Progenitor cell of endocrine pancreas (in vitro differentiated cells): ENCODE results near the gene SERTM2. TPM values are rescaled to one million over a fixed set of nuclear protein-coding genes. Genes with fewer than 3 reads are reported as not detected.

Source experiments
- DNase-seq: peaks from one replicate; pipeline ENCODE4 v3.0.0; 2021; ENCODE audit warnings: low spot score; ENCODE audit not compliant: unreplicated experiment
- H3K27ac Mint-ChIP-seq: 2 replicates; pipeline ENCODE4 v1.8.0; 2021; ENCODE audit warnings: mild to moderate bottlenecking, moderate library complexity, mixed read lengths
- H3K27me3 Mint-ChIP-seq: 2 replicates; pipeline ENCODE4 v1.8.0; 2021; ENCODE audit warnings: mixed read lengths
- H3K36me3 Mint-ChIP-seq: 2 replicates; pipeline ENCODE4 v1.8.0; 2022; ENCODE audit warnings: mixed read lengths; ENCODE audit not compliant: insufficient read depth
- H3K4me1 Mint-ChIP-seq: 2 replicates; pipeline ENCODE4 v1.8.0; 2021; ENCODE audit warnings: low read depth, mixed read lengths
- H3K4me3 Mint-ChIP-seq: 2 replicates; pipeline ENCODE4 v1.8.0; 2021; ENCODE audit warnings: low read depth, mild to moderate bottlenecking, moderate library complexity, mixed read lengths
- H3K9me3 Mint-ChIP-seq: 2 replicates; pipeline ENCODE4 v1.8.0; 2021; ENCODE audit warnings: low read depth, mixed read lengths
- total RNA-seq: library from RNA; stranded (reverse); gene quantifications from 2 replicates; pipeline ENCODE4 v1.2.1, GENCODE V29; 2021
- TF ChIP-seq, protein P1 (sequence below): fragments of 200-600 bp; sonication (generic); IDR thresholded peaks from one replicate; pipeline ENCODE4 v1.5.0; 2021; ENCODE audit warnings: antibody characterized with exemption, mild to moderate bottlenecking; ENCODE audit not compliant: unreplicated experiment

Gene SERTM2
- total RNA-seq, 1 donor from 2014 or later = 0.72 TPM

DNA sequence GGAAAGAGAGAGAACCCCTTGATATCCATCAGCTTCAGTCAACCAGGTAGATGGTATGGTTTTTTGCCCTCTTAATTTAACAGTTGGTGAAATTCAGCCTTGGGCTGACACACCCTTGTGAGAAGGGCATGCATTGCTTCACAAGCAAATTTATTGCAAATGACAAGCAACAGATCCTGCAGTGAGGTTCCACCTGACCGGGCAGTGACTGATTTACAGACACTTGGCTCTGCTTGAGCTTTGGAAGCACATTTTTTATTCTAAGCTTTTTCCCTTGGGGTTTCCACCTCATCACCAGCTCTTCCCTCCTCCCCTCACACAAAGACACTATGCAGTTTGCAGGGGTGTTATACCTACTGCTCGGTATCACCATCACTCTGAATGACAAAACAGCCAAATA lies 28.3 kb upstream of the SERTM2 start:
- no peaks in the 10 kb centered on the region for H3K36me3 Mint-ChIP-seq
- H3K27me3 Mint-ChIP-seq = no peaks in the 10 kb centered on the region
- H3K4me1 Mint-ChIP-seq = no peaks in the 10 kb centered on the region
- no peak overlapping the region for H3K27ac Mint-ChIP-seq
- DNase-seq = no peak
- peaks cover 31% of the 10 kb centered on the region for H3K9me3 Mint-ChIP-seq
- H3K4me3 Mint-ChIP-seq = no peak overlapping the region
- TF ChIP-seq, protein P1, sequence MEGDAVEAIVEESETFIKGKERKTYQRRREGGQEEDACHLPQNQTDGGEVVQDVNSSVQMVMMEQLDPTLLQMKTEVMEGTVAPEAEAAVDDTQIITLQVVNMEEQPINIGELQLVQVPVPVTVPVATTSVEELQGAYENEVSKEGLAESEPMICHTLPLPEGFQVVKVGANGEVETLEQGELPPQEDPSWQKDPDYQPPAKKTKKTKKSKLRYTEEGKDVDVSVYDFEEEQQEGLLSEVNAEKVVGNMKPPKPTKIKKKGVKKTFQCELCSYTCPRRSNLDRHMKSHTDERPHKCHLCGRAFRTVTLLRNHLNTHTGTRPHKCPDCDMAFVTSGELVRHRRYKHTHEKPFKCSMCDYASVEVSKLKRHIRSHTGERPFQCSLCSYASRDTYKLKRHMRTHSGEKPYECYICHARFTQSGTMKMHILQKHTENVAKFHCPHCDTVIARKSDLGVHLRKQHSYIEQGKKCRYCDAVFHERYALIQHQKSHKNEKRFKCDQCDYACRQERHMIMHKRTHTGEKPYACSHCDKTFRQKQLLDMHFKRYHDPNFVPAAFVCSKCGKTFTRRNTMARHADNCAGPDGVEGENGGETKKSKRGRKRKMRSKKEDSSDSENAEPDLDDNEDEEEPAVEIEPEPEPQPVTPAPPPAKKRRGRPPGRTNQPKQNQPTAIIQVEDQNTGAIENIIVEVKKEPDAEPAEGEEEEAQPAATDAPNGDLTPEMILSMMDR = no peak

DNA sequence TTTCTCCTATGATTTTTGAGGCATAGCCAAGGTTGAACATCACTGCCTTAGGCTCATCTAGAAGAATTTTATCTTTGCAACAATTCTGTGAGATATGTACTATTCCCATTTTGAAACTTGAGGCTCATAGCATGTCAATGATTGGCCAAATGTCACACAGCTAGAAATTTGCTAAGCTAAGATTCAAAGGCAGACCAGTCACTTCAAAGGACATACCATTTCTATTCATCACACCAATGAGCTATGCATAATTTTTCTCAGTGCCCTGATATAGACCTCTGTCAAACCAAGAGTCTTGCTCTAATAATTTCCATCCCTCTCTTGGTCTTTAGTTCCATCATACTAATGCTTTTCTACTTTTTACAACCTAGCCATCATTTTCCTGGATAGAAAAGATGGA lies 27.6 kb upstream of the SERTM2 start:
- no peak overlapping the region for H3K4me3 Mint-ChIP-seq
- no peak overlapping the region for H3K27ac Mint-ChIP-seq
- H3K27me3 Mint-ChIP-seq = no peaks in the 10 kb centered on the region
- DNase-seq = no peak
- peaks cover 31% of the 10 kb centered on the region for H3K9me3 Mint-ChIP-seq
- no peaks in the 10 kb centered on the region for H3K36me3 Mint-ChIP-seq
- H3K4me1 Mint-ChIP-seq = no peaks in the 10 kb centered on the region
- TF ChIP-seq, protein P1 = no peak

DNA sequence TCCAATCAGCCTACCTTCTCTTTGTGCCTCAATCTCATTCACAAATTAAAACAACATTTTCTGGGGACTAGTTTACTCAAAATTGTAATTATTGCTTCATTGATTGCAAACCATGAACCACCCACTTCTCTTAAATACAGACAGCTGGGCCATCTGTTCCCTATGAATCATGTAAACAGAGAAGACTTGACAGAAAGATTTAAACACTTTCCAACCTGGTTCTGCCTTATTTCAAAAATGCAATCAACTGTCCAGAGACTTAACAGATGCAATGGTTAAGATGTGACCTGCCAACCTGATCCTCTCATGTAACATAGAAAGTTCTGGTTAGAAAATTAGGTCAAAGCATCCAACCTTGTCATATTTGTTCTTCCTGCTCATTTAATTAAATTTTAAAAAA lies 20.8 kb upstream of the SERTM2 start:
- peaks cover 10% of the 10 kb centered on the region for H3K4me1 Mint-ChIP-seq

DNA sequence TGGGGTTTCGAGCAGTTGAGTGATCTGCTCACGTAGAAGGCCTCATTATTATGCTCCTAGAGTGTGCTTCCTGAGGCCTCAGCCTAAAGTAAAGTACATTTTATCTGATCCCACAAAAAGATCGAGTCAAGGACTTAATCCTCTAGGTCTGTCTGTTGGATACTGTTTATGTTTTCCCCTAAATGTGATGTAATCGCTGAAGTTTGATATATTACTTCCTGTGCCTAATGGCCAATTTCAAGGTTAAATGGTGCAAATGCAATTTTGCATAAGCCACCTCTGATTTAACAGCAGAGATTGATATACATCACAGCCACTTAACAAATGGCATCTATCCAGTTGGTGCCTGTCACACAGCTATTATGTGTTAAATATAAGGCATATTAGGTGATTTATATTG lies 19.4 kb upstream of the SERTM2 start:
- no peak for DNase-seq
- H3K4me1 Mint-ChIP-seq = peaks cover 10% of the 10 kb centered on the region
- TF ChIP-seq, protein P1 = no peak
- no peaks in the 10 kb centered on the region for H3K27me3 Mint-ChIP-seq
- H3K36me3 Mint-ChIP-seq = no peaks in the 10 kb centered on the region
- H3K27ac Mint-ChIP-seq = no peak overlapping the region
- H3K9me3 Mint-ChIP-seq = peaks cover 6% of the 10 kb centered on the region
- no peak overlapping the region for H3K4me3 Mint-ChIP-seq

More for the DNA sequence above, 20.8 kb upstream of the SERTM2 start:
- H3K36me3 Mint-ChIP-seq = no peaks in the 10 kb centered on the region
- H3K27me3 Mint-ChIP-seq = no peaks in the 10 kb centered on the region
- TF ChIP-seq, protein P1 = no peak
- no peak for DNase-seq
- H3K4me3 Mint-ChIP-seq = no peak overlapping the region
- peaks cover 14% of the 10 kb centered on the region for H3K9me3 Mint-ChIP-seq
- no peak overlapping the region for H3K27ac Mint-ChIP-seq

DNA sequence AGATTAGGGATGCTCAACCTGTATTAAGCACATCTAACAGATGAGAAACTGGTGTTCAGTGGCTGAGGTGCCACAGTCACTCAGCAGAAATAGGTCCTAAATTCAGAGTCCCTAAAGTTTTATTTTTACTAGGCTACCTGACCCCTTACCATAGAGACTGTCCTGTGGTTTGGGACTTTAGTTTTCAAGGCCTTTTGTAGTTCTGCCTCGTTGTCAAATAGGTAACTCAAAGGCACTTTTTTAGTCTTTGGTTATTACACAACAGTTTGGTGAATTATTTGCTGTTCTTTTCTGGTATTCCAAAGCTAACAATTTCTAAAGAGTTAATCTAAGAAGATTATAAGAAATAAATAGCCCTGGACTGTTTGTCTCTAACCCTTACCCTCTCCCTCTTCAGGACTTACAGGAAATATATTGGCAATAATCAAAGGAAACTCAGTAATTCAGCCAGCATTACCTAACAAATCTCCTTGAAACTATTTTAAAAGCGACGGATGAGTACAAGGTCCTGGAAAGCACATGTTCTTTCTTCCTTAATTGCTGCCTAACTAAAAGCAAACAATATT lies 12.8 kb upstream of the SERTM2 start:
- Mint-ChIP-seq H3K9me3 (no peaks in the 10 kb centered on the region), H3K27me3 (no peaks in the 10 kb centered on the region), H3K36me3 (no peaks in the 10 kb centered on the region), H3K4me1 (peaks cover 5% of the 10 kb centered on the region), H3K4me3 (no peak overlapping the region), H3K27ac (no peak overlapping the region)
- TF ChIP-seq, protein P1 = no peak
- DNase-seq = no peak
